Lower leg skin (tissue), 4 donors: ENCODE measurements around the gene KLF5. TPM values are rescaled to one million over a fixed set of nuclear protein-coding genes. Genes with fewer than 3 reads are reported as not detected.

Source experiments
- DNase-seq, 2 donors: peaks; one replicate each; pipeline ENCODE4 v3.0.0-alpha.2; 2019; ENCODE audit warnings: low spot score in 2 of 2
- H3K4me3 ChIP-seq: fragments of 200-600 bp; sonication (generic); 2 replicates; pipeline ENCODE4 v1.5.1; 2017; ENCODE audit warnings: mild to moderate bottlenecking, low read depth; ENCODE audit not compliant: poor library complexity, severe bottlenecking
- POLR2A ChIP-seq, 2 donors: fragments of 450-650 bp; IDR thresholded peaks; one replicate each; pipeline ENCODE4 v1.6.1; 2016 to 2017; ENCODE audit warnings: antibody characterized with exemption in 2 of 2, mild to moderate bottlenecking in 1 of 2, moderate library complexity in 1 of 2
- WGBS, 2 donors: methylation state at CpG; one replicate each; pipeline ENCODE4 v1.1.5; 2018; 5-methylcytosine and 5-hydroxymethylcytosine counted together
- intact Hi-C: fragments of 100-400 bp; cut with DNase I; formaldehyde crosslinking; loops from one replicate; pipeline ENCODE4 v1.15.0; 2023; ENCODE audit warnings: low total_unique reads
- total RNA-seq, 4 donors: library from RNA; depleted of rRNA; stranded (reverse); fragments of >200 nt; gene quantifications; one replicate each; pipeline ENCODE4 v1.1.0, GENCODE V29; 2016
- TF ChIP-seq, protein P1 (sequence below), 3 donors: fragments of 450-650 bp; IDR thresholded peaks; one replicate each; pipeline ENCODE4 v1.5.1; 2016; ENCODE audit warnings: antibody characterized with exemption in 3 of 3, mild to moderate bottlenecking in 3 of 3, moderate library complexity in 2 of 3

KLF5 gene
- total RNA-seq, 4 donors from 2014 or later = 244 to 544 (median 359) TPM

DNA sequence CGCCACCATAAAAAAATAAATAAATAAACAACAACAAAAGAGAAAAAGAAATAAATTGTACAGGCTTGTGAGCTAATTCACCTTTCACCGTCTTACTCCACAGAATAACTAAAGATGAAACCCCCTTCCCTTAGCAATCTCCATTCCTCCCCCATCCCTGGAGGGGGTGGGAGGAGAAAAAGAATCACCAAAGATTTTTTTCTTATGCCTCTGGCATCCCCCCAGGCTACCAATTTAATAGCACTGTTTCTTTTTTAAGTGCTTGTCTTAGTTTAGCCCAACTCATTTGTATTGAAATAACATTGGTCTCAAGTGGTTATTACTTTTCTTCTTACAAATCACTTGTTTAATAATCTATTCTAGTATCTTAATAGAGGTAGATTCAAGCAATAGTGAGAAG lies 23.9 kb upstream of the KLF5 start:
- 87 to 91% methylated on average over 2 of the region's 2 CpGs for WGBS, 2 donors
- TF ChIP-seq, protein P1, sequence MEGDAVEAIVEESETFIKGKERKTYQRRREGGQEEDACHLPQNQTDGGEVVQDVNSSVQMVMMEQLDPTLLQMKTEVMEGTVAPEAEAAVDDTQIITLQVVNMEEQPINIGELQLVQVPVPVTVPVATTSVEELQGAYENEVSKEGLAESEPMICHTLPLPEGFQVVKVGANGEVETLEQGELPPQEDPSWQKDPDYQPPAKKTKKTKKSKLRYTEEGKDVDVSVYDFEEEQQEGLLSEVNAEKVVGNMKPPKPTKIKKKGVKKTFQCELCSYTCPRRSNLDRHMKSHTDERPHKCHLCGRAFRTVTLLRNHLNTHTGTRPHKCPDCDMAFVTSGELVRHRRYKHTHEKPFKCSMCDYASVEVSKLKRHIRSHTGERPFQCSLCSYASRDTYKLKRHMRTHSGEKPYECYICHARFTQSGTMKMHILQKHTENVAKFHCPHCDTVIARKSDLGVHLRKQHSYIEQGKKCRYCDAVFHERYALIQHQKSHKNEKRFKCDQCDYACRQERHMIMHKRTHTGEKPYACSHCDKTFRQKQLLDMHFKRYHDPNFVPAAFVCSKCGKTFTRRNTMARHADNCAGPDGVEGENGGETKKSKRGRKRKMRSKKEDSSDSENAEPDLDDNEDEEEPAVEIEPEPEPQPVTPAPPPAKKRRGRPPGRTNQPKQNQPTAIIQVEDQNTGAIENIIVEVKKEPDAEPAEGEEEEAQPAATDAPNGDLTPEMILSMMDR (IDR thresholded peaks at IDR 0.05) = no peak
- TF ChIP-seq POLR2A (IDR thresholded peaks at IDR 0.05) = no peak
- H3K4me3 ChIP-seq = no peak overlapping the region
- intact Hi-C loops = no loop called here
- no peak for DNase-seq

DNA sequence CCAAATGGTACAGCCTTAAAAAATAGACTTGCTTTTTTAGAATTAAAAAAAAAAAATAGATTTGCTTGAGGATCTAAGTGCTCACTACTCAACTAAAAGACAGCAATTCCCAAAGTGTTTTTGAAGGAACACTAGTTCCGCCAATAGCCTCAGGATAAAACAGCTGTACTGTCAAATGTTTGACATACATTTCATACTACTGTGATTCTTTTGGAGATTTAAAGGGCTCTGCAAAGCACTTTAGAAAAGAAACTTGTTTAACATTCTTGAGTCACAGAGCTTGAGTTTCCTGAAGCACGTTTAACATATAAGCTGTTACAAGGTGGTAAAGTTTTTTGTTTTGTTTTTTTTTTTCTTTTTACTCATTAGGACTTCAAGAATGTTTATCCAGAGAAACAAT lies 23.1 kb upstream of the KLF5 start:
- TF ChIP-seq POLR2A (IDR thresholded peaks at IDR 0.05) = no peak
- TF ChIP-seq, protein P1 (IDR thresholded peaks at IDR 0.05) = no peak
- intact Hi-C loops = no loop called here
- DNase-seq = no peak
- WGBS, 2 donors = 45 to 51% methylated on average over 2 of the region's 2 CpGs
- H3K4me3 ChIP-seq = no peak overlapping the region

DNA sequence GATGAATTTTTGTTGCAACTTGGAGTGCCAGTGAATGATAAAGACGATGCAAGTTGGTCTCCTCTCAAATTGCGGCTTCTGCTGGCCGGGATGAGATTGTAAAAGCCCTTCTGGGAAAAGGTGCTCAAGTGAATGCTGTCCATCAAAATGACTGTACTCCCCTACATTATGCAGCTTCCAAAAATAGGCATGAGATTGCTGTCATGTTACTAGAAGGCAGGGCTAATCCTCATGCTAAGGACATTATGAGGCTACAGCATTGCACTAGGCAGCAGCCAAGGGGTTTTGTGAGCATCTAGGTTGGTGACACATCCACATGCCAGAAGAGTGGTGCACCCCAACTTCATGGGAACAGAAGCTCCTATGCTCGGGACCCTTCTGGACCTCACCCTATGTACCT lies 22.2 kb upstream of the KLF5 start:
- TF ChIP-seq, protein P1 (IDR thresholded peaks at IDR 0.05) = no peak
- no peak for TF ChIP-seq POLR2A (IDR thresholded peaks at IDR 0.05)
- DNase-seq = no peak
- intact Hi-C loops = no loop called here
- H3K4me3 ChIP-seq = no peak overlapping the region
- 93% methylated on average over 4 of the region's 4 CpGs for WGBS, 2 donors

DNA sequence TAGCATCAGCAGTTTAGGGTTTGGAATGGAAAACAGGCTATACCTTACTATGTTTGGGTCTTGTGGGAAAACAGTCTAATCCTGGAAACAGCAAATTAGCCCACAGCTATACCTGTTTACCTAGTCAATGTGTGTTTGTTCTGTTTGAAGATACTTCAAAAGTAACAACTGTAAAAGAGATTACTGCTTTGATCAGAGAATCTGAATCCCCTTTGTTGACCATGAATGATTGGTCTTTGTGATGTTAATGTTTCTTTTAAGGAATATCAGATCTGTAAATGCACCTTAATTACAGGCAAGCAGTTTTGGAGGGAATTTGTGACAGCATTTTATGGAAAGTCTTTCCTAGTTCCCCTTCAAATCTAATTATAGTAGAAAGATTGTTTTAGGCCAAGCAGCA lies 20.7 kb upstream of the KLF5 start:
- intact Hi-C loops = no loop called here
- H3K4me3 ChIP-seq = no peak overlapping the region
- no peak for DNase-seq
- TF ChIP-seq POLR2A (IDR thresholded peaks at IDR 0.05) = no peak
- TF ChIP-seq, protein P1 (IDR thresholded peaks at IDR 0.05) = no peak

DNA sequence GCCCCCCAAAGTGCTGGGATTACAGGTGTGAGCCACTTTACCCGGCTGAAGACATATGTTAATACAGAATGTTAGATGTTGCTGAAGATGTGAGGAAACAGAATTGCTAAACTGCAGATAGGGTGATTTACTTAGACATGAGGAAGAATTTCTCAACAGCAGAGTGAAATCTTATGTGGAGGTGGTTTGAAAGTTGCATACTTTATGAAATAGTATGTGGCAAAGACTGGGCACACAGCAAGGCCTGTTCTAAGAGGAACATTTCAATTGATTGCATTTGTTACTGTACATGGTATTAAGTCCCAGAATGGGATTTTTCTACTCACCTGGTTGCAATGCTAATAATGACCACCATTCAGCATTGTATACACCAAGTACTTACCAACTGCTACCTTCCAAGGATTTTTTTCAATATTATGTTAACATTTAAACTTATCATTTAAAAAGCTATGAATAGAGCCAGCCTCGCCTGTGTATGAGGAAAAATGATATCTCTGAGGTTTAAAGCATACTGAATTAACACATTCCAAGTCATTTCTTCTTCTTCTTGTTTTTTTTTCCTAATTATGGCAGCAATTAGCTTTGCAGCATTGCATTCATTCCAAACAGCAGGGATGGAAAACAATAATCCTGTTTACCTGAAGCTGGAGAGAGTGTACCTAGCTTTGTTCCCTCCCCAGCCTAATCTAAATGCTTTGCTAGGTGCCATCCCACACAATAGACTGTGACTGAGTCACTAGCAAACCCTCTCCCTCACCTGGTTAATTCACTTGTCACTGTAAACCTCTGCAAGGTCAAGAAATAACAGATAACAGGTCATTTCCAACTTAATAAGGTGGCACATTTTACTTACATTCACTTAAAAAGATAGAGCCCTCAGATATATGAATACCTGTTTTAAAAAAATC lies 19.4 kb upstream of the KLF5 start:
- intact Hi-C loops = no loop called here
- no peak for DNase-seq
- H3K4me3 ChIP-seq = no peak overlapping the region
- WGBS, 2 donors = 94% methylated on average over 2 of the region's 2 CpGs
- TF ChIP-seq, protein P1 (IDR thresholded peaks at IDR 0.05) = no peak
- TF ChIP-seq POLR2A (IDR thresholded peaks at IDR 0.05) = no peak
